HEK293 (cell line): ENCODE data around the gene FZD1.

Source experiments
- ELK4 ChIP-seq: IDR thresholded peaks from 2 replicates; pipeline ENCODE4 v1.6.1; 2011; ENCODE audit warnings: mild to moderate bottlenecking, low read depth, low read length, borderline replicate concordance
- OSR2 ChIP-seq: fragments of 450-650 bp; formaldehyde crosslinking; IDR thresholded peaks from 2 replicates; pipeline ENCODE4 v1.5.1; 2016; ENCODE audit warnings: missing biosample characterization, missing genetic modification characterization
- PRDM1 ChIP-seq: fragments of 450-650 bp; formaldehyde crosslinking; IDR thresholded peaks from 2 replicates; pipeline ENCODE4; 2016; ENCODE audit warnings: missing biosample characterization, missing genetic modification characterization
- ZBTB1 ChIP-seq: fragments of 450-650 bp; formaldehyde crosslinking; IDR thresholded peaks from 2 replicates; pipeline ENCODE4 v1.5.1; 2016; ENCODE audit warnings: missing biosample characterization, missing genetic modification characterization
- ZBTB10 ChIP-seq: fragments of 450-650 bp; formaldehyde crosslinking; IDR thresholded peaks from 2 replicates; pipeline ENCODE4 v1.5.1; 2016; ENCODE audit warnings: missing biosample characterization, missing genetic modification characterization
- ZBTB21 ChIP-seq: fragments of 450-650 bp; formaldehyde crosslinking; IDR thresholded peaks from 2 replicates; pipeline ENCODE4 v1.5.1; 2017; ENCODE audit warnings: missing biosample characterization, missing genetic modification characterization
- ZFP37 ChIP-seq: fragments of 450-650 bp; formaldehyde crosslinking; IDR thresholded peaks from 2 replicates; pipeline ENCODE4 v1.5.1; 2016; ENCODE audit warnings: missing biosample characterization, missing genetic modification characterization
- ZNF155 ChIP-seq: fragments of 450-650 bp; formaldehyde crosslinking; IDR thresholded peaks from 2 replicates; pipeline ENCODE4 v1.5.1; 2016; ENCODE audit warnings: missing biosample characterization, missing genetic modification characterization
- ZNF19 ChIP-seq: fragments of 450-650 bp; formaldehyde crosslinking; IDR thresholded peaks from 2 replicates; pipeline ENCODE4; 2016; ENCODE audit warnings: missing biosample characterization, missing genetic modification characterization, low read depth
- ZNF2 ChIP-seq: fragments of 450-650 bp; formaldehyde crosslinking; IDR thresholded peaks from 2 replicates; pipeline ENCODE4 v1.5.1; 2016; ENCODE audit warnings: missing biosample characterization, missing genetic modification characterization
- ZNF26 ChIP-seq: fragments of 450-650 bp; formaldehyde crosslinking; IDR thresholded peaks from 2 replicates; pipeline ENCODE4 v1.5.1; 2016; ENCODE audit warnings: missing biosample characterization, missing genetic modification characterization
- ZNF280C ChIP-seq: fragments of 450-650 bp; formaldehyde crosslinking; IDR thresholded peaks from 2 replicates; pipeline ENCODE4 v1.5.1; 2016; ENCODE audit warnings: missing biosample characterization, missing genetic modification characterization
- ZNF341 ChIP-seq: fragments of 450-650 bp; formaldehyde crosslinking; IDR thresholded peaks from 2 replicates; pipeline ENCODE4; 2016; ENCODE audit warnings: low read depth, missing biosample characterization, missing genetic modification characterization
- ZNF354C ChIP-seq: fragments of 450-650 bp; formaldehyde crosslinking; IDR thresholded peaks from 2 replicates; pipeline ENCODE4 v1.5.1; 2016; ENCODE audit warnings: missing biosample characterization, missing genetic modification characterization, low read depth, borderline replicate concordance
- ZNF394 ChIP-seq: fragments of 450-650 bp; formaldehyde crosslinking; IDR thresholded peaks from 2 replicates; pipeline ENCODE4 v1.5.1; 2016; ENCODE audit warnings: missing biosample characterization, missing genetic modification characterization, mild to moderate bottlenecking, moderate library complexity, borderline replicate concordance
- ZNF513 ChIP-seq: fragments of 450-650 bp; IDR thresholded peaks from 2 replicates; pipeline ENCODE4 v1.5.1; 2018; ENCODE audit warnings: missing biosample characterization, missing genetic modification characterization
- ZNF558 ChIP-seq: fragments of 450-650 bp; formaldehyde crosslinking; IDR thresholded peaks from 2 replicates; pipeline ENCODE4 v1.5.1; 2016; ENCODE audit warnings: missing biosample characterization, missing genetic modification characterization
- ZNF560 ChIP-seq: fragments of 450-650 bp; formaldehyde crosslinking; IDR thresholded peaks from 2 replicates; pipeline ENCODE4 v1.5.1; 2017; ENCODE audit warnings: missing biosample characterization, missing genetic modification characterization, borderline replicate concordance
- ZNF561 ChIP-seq: fragments of 450-650 bp; IDR thresholded peaks from 2 replicates; pipeline ENCODE4 v1.5.1; 2018; ENCODE audit warnings: missing biosample characterization, missing genetic modification characterization, borderline replicate concordance
- ZNF621 ChIP-seq: fragments of 450-650 bp; formaldehyde crosslinking; IDR thresholded peaks from 2 replicates; pipeline ENCODE4 v1.5.1; 2017; ENCODE audit warnings: missing biosample characterization, missing genetic modification characterization
- ZNF670 ChIP-seq: fragments of 450-650 bp; formaldehyde crosslinking; IDR thresholded peaks from 2 replicates; pipeline ENCODE4 v1.5.1; 2016; ENCODE audit warnings: missing biosample characterization, missing genetic modification characterization, low read depth
- ZNF677 ChIP-seq: fragments of 450-650 bp; IDR thresholded peaks from 2 replicates; pipeline ENCODE4 v1.5.0; 2018; ENCODE audit warnings: missing biosample characterization, mild to moderate bottlenecking, missing genetic modification characterization, moderate library complexity
- ZNF692 ChIP-seq: fragments of 450-650 bp; formaldehyde crosslinking; IDR thresholded peaks from 2 replicates; pipeline ENCODE4 v1.5.1; 2016; ENCODE audit warnings: missing biosample characterization, missing genetic modification characterization
- ZNF701 ChIP-seq: fragments of 450-650 bp; formaldehyde crosslinking; IDR thresholded peaks from 2 replicates; pipeline ENCODE4 v1.5.1; 2016; ENCODE audit warnings: missing biosample characterization, missing genetic modification characterization
- ZNF791 ChIP-seq: fragments of 450-650 bp; formaldehyde crosslinking; IDR thresholded peaks from 2 replicates; pipeline ENCODE4 v1.5.1; 2016; ENCODE audit warnings: missing biosample characterization, missing genetic modification characterization
- ZNF792 ChIP-seq: fragments of 450-650 bp; formaldehyde crosslinking; IDR thresholded peaks from 2 replicates; pipeline ENCODE4 v1.5.1; 2016; ENCODE audit warnings: missing biosample characterization, missing genetic modification characterization
- ZNF843 ChIP-seq: fragments of 450-650 bp; formaldehyde crosslinking; IDR thresholded peaks from 2 replicates; pipeline ENCODE4 v1.5.1; 2016; ENCODE audit warnings: missing biosample characterization, missing genetic modification characterization
- ZSCAN23 ChIP-seq: fragments of 450-650 bp; formaldehyde crosslinking; IDR thresholded peaks from 2 replicates; pipeline ENCODE4 v1.5.1; 2016; ENCODE audit warnings: missing biosample characterization, missing genetic modification characterization
- ZSCAN30 ChIP-seq: fragments of 450-650 bp; IDR thresholded peaks from 2 replicates; pipeline ENCODE4 v1.5.1; 2018; ENCODE audit warnings: missing biosample characterization, mild to moderate bottlenecking, missing genetic modification characterization, moderate library complexity

Gene FZD1

GRCh38 chr7:91264046-91264923 lies at the start of gene FZD1 (continued):
- no peak for TF ChIP-seq ZNF280C (tag by site-specific recombination)
- TF ChIP-seq ZNF2 (tag by site-specific recombination) = peak; percentile 74
- no peak for TF ChIP-seq ZNF791 (tag by site-specific recombination)
- TF ChIP-seq ZNF792 (tag by site-specific recombination) = no peak
- TF ChIP-seq ZNF341 (tag by site-specific recombination) = no peak; the same call in 1 of the 2 replicates
- TF ChIP-seq ZNF354C (tag by site-specific recombination) = no peak
- TF ChIP-seq ZSCAN30 = peak; percentile 94
- 0 out of 2 replicates have a peak, but pooled peaks have one; percentile 28 for TF ChIP-seq ZBTB1 (tag by site-specific recombination)
- no peak for TF ChIP-seq ZNF621 (tag by site-specific recombination)
- TF ChIP-seq ZNF560 (tag by site-specific recombination) = no peak
- peak; percentile 80 for TF ChIP-seq ZNF692 (tag by site-specific recombination)
- TF ChIP-seq PRDM1 (tag by site-specific recombination) = peak; percentile 75
- peak; percentile 75; the same call in 1 of the 2 replicates for TF ChIP-seq ZNF394 (tag by site-specific recombination)
- peak; percentile 92 for TF ChIP-seq ZNF561
- 0 out of 2 replicates have a peak, but pooled peaks have one; percentile 32 for TF ChIP-seq ZNF558 (tag by site-specific recombination)
- TF ChIP-seq ZNF677 (tag by site-specific recombination) = no peak
- no peak for TF ChIP-seq ZNF26 (tag by site-specific recombination)
- TF ChIP-seq ZNF670 = no peak
- 0 out of 2 replicates have a peak, but pooled peaks have one; percentile 39 for TF ChIP-seq ZSCAN23
- peak; percentile 30; the same call in 1 of the 2 replicates for TF ChIP-seq OSR2 (tag by site-specific recombination)
- TF ChIP-seq ZFP37 (tag by site-specific recombination) = peak; percentile 88
- TF ChIP-seq ZBTB10 (tag by site-specific recombination) = peak; percentile 59; the same call in 1 of the 2 replicates
- TF ChIP-seq ZNF513 = peak; percentile 63; the same call in 1 of the 2 replicates
- TF ChIP-seq ZNF19 = no peak
- TF ChIP-seq ELK4 = no peak
- peak; percentile 85 for TF ChIP-seq ZNF843 (tag by site-specific recombination)
- TF ChIP-seq ZNF701 (tag by site-specific recombination) = peak; percentile 51; the same call in 1 of the 2 replicates
- 0 out of 2 replicates have a peak, but pooled peaks have one; percentile 45 for TF ChIP-seq ZBTB21 (tag by site-specific recombination)
- no peak for TF ChIP-seq ZNF155 (tag by site-specific recombination)
